ENCODE measurements around the gene LRMDA. TPM values are rescaled to one million over a fixed set of nuclear protein-coding genes. Genes with fewer than 3 reads are reported as not detected.
A peak's percentile ranks its signal among the peaks of the same experiment; 100 is the strongest.

The LRMDA gene
- total RNA-seq, 3 donors from 2014 or later, result 9.4 to 14.9 (median 10.3) TPM

GRCh38 chr10:76306856-76307255 is 875.4 kb downstream of the LRMDA start:
- no peaks in the 10 kb centered on the region for H3K4me1 ChIP-seq (ENCODE audit: low read depth)
- TF ChIP-seq CTCF (IDR thresholded peaks at IDR 0.05), result no peak
- H3K9me3 ChIP-seq, result no peaks in the 10 kb centered on the region
- H3K4me3 ChIP-seq, result no peak overlapping the region
- DNase-seq (no peak), ATAC-seq (no peak)
- H3K36me3 ChIP-seq (ENCODE audit: low read depth), result no peaks in the 10 kb centered on the region
- intact Hi-C loops (cut with DNase I, micrococcal nuclease), result no loop called here

- Histone ChIP-seq H3K4me3 (no peak overlapping the region), H3K36me3 (ENCODE audit: low read depth) (no peaks in the 10 kb centered on the region), H3K9me3 (no peaks in the 10 kb centered on the region), H3K4me1 (ENCODE audit: low read depth) (no peaks in the 10 kb centered on the region)
- no peak for TF ChIP-seq CTCF (IDR thresholded peaks at IDR 0.05)
- DNase-seq (no peak), ATAC-seq (no peak)
- intact Hi-C loops (cut with DNase I, micrococcal nuclease), result no loop called here
Measured at GRCh38 chr10:76309070-76309469, 877.6 kb downstream of the LRMDA start.

GRCh38 chr10:76309741-76310587 is 878.5 kb downstream of the LRMDA start:
- intact Hi-C loops (cut with DNase I, micrococcal nuclease), result no loop called here
- DNase-seq, result no peak
- Histone ChIP-seq H3K4me1 (ENCODE audit: low read depth) (no peaks in the 10 kb centered on the region), H3K36me3 (ENCODE audit: low read depth) (no peaks in the 10 kb centered on the region), H3K4me3 (no peak overlapping the region), H3K9me3 (no peaks in the 10 kb centered on the region)
- no peak for TF ChIP-seq CTCF (IDR thresholded peaks at IDR 0.05)
- ATAC-seq, result no peak

- intact Hi-C loops (cut with DNase I, micrococcal nuclease), result no loop called here
- H3K4me3 ChIP-seq, result no peak overlapping the region
- TF ChIP-seq CTCF (IDR thresholded peaks at IDR 0.05), result no peak
- no peaks in the 10 kb centered on the region for H3K4me1 ChIP-seq (ENCODE audit: low read depth)
- ATAC-seq, result no peak
- no peaks in the 10 kb centered on the region for H3K9me3 ChIP-seq
- no peaks in the 10 kb centered on the region for H3K36me3 ChIP-seq (ENCODE audit: low read depth)
- DNase-seq, result no peak
Measured at GRCh38 chr10:76310588-76311080, 879.2 kb downstream of the LRMDA start.

GRCh38 chr10:76311752-76312636 is 880.6 kb downstream of the LRMDA start:
- intact Hi-C loops (cut with DNase I, micrococcal nuclease), result no loop called here
- Histone ChIP-seq H3K36me3 (ENCODE audit: low read depth) (no peaks in the 10 kb centered on the region), H3K4me1 (ENCODE audit: low read depth) (no peaks in the 10 kb centered on the region), H3K9me3 (no peaks in the 10 kb centered on the region), H3K4me3 (no peak overlapping the region)
- ATAC-seq (peak; percentile 78), DNase-seq (peak in 1 of 3 donors; percentile 31)
- no peak for TF ChIP-seq CTCF (IDR thresholded peaks at IDR 0.05)

Measured in mucosa of descending colon (tissue), 3 donors.